Measurements from ENCODE around the gene CDT1.
A peak's percentile ranks its signal among the peaks of the same experiment; 100 is the strongest.

Gene CDT1

GRCh38 chr16:88805340-88805715, 1.7 kb downstream of the CDT1 start:
- DNase-seq (ENCODE audit: low read depth) = no peak

- no peak for DNase-seq (ENCODE audit: low read depth)
Observed at GRCh38 chr16:88805887-88806393, 2.4 kb downstream of the CDT1 start.

DNA sequence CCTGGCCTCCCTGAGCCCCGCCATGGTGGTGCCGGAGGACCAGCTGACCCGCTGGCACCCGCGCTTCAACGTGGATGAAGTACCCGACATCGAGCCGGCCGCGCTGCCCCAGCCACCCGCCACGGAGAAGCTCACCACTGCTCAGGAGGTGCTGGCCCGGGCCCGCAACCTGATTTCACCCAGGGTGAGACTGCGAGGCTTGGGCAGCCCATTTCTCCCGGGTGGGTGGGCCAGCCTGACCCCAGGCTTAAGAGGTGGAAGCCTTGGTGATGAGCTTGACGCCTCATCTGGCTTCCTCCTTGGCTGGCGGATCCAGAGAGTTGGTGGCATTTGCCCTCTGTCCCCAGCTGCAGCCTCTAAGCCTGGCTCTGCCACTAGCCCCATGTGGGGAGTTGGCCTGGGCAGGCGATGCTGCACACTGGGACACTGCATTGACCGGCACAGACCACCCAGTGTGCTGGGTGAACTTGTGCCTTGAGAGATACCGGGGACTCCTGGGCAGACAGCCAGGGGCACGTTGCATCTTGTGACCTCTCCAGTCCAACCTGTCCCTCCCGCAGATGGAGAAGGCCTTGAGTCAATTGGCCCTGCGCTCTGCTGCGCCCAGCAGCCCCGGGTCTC, 3.0 kb downstream of the CDT1 start:
- no peak for DNase-seq (ENCODE audit: low read depth)

DNA sequence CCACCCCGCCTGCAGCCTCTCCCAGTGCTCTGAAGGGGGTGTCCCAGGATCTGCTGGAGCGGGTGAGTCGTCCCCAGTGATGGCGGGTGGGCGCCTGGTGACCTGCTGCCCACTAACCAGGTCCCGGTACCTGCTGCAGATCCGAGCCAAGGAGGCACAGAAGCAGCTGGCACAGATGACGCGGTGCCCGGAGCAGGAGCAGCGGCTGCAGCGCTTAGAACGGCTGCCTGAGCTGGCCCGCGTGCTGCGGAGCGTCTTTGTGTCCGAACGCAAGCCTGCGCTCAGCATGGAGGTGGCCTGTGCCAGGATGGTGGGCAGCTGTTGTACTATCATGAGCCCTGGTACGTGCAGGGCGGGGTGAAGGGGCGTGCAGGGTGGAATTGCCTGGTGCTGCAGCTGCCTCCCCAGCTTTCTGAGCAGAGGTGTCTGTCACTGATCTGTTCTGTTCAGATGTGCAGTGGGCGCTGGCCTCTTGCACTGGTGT, 3.6 kb downstream of the CDT1 start:
- DNase-seq (ENCODE audit: low read depth) = no peak

DNA sequence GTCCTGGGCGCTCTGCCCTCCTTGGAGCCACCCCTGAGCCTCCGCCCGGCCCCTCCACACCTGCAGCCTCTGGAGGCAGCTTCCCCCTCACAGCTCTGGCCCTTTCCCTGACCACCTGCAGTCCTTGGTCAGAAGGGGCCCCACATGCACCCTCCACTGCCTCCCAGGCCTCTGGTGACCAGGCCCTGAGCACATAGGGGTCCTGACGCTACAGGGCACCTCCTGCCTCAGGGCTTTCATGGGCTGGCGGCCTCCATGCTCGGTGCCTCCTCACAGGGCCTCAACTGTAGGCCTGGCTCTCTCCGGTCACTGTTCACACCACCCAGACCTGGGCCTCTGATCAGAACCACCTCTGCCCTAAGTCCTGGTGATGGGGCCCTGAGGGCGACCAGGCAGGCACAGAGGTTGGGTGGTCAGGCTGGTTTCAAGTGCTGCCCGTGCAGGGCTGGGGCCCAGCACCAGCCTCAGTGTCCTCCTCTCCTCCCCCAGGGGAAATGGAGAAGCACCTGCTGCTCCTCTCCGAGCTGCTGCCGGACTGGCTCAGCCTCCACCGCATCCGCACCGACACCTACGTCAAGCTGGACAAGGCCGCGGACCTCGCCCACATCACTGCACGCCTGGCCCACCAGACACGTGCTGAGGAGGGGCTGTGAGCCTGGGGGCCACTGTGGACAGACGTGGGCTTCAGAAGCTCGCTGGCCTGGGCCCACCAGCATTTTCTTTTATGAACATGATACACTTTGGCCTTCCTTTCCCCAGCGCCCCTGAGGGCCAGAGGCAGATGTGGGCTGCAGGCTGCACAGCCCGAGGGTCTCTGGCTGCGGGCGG, 4.3 kb downstream of the CDT1 start:
- no peak for DNase-seq (ENCODE audit: low read depth)

GRCh38 chr16:88809068-88809675, 5.6 kb downstream of the CDT1 start:
- no peak for DNase-seq (ENCODE audit: low read depth)

- no peak for DNase-seq (ENCODE audit: low read depth)
Observed at GRCh38 chr16:88809676-88810165, 6.1 kb downstream of the CDT1 start.

DNA sequence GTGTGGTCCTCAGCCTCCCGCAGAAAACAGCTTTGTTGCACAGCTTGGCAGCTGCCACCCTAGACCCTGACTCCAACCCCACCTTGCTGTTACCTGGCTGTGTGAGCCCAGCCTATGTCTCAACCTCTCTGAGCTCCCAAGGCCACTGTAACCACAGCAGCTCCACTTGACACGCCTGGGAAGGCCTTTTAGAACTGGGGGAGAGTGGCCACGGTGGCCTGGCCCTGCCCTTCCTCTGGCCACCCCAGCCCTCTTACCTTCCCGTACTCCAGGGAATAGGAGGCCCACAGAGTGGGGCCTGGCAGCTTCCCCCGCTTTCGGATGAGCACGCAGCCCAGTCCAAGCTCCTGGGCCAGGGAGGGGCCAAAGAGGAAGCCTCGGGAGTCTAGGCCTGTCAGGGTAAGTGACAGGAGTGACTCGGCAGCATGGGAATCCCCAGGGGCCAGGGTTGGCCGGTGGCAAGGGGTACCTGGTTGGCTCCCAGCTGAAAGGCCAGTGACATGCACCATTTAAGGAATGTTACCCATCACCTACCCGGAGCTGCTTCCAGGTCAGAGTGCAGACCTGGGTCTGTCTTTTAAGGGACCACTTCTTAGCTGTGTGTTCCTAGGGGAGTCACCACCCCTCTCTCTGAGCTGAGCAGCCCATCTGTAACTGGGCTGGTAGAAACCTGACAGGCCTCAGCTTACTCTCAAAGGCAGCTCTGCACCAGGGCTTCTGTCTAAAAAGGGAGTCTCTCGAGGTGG, 6.8 kb downstream of the CDT1 start:
- DNase-seq (ENCODE audit: low read depth) = no peak

DNA sequence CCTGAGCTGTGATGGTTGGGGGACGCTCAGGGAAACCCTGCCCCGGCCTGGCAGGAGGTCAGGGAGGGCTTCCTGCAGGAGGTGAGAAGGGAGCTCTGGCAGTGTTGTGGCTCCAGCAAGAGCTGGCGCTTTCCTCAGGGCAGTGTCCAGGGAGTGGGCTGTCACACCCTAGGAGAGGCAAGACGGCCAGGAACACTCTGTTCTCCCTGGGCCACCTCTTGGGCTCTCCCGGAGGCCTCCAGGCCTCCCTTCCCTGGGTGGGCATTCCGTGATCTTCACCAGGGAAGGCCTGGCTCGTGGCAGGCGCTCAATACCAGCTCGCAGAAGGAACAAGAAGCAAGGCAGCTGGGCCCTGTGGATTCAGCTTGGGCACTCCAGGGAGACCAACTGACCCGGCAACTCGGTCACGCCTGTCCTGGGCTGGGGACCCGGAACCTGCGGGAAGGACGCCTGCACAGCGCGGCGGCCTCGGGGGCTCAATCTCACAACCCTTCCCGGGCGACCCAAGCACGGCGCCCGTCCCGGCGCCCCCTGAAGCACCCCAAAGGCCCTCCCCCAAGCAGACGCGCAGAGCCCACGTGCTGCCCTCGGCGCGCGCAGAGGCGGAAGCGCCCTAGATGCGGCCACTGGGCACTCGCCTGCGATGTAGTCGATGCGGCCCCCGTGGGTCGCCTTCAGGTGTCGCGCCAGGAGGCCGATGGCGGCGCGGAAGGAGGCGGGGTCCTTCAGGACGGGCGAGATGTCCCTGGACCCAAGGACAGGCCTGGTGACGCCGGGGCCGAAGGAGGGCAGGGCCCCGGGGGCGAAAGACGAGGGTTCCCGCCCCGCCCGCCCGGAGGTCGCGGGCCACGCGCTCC, 7.6 kb downstream of the CDT1 start:
- DNase-seq (ENCODE audit: low read depth) = peak; percentile 52

- peak; percentile 96 for DNase-seq (ENCODE audit: low read depth)
Observed at GRCh38 chr16:88811769-88812512, 8.4 kb downstream of the CDT1 start, which contains the start of gene APRT. Gene APRT, minus strand, starts transcription at chr16:88811928. Its CDS starts 29 bp downstream, at chr16:88811899.

GRCh38 chr16:88812513-88813268, 9.1 kb downstream of the CDT1 start:
- no peak for DNase-seq (ENCODE audit: low read depth)

- no peak for DNase-seq (ENCODE audit: low read depth)
Observed at GRCh38 chr16:88813269-88814143, 9.9 kb downstream of the CDT1 start.

- no peak for DNase-seq (ENCODE audit: low read depth)
Observed at GRCh38 chr16:88814144-88814502, 10.5 kb downstream of the CDT1 start.

DNA sequence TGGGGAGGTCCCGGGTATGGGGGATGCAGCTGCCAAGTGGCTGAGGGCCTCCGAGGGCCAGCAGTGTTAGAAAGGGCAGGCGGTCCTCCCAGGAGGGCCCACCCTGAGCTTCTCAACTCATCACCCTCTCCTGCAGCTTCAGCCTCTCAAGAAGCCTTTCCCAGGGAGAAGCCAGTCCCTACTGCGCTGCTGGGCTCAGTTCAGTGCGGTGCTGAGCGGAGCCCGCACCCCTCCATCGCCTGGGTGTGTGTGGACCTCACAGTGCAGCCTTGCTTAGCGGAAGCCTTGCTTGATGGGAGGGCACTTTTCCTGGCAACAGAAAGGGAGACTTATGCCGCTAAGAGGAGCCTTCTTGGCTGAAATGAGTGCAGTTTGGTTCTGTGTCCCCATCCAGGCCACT, 11.6 kb downstream of the CDT1 start:
- no peak for DNase-seq (ENCODE audit: low read depth)

DNA sequence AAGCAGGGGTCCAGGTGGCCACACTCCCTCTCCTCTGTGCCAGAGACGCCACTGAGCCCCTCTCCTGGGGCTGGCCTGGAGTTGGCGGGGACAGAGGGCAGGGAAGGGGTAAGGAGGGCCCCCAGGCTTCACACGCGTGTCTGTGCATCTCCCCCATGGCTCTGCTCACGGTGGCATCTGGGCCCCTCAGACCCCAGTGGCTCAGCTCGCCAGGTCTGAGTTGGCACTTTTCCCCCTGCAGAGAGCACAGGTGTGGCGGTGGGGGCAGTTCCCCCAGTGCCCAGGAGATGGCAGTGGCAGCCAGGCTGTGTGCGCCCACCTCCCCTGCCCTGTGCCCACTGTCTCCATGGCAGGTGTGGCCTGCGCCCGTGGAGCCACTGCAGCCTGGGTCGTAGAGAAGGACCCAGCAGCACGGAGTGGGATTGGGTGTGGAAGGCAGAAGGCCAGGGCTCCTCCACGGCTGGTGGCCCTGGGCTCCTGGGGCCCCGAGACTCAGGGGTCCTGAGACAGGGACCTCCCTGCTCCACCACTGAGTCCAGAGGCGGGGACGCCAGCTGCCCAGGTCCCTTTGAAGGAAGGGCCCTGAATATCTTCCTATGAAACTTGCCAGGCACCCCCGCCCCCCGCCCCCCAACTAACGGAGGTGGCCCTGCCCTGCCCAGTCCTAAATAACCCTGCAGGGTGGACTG, 12.5 kb downstream of the CDT1 start:
- DNase-seq (ENCODE audit: low read depth) = no peak

DNA sequence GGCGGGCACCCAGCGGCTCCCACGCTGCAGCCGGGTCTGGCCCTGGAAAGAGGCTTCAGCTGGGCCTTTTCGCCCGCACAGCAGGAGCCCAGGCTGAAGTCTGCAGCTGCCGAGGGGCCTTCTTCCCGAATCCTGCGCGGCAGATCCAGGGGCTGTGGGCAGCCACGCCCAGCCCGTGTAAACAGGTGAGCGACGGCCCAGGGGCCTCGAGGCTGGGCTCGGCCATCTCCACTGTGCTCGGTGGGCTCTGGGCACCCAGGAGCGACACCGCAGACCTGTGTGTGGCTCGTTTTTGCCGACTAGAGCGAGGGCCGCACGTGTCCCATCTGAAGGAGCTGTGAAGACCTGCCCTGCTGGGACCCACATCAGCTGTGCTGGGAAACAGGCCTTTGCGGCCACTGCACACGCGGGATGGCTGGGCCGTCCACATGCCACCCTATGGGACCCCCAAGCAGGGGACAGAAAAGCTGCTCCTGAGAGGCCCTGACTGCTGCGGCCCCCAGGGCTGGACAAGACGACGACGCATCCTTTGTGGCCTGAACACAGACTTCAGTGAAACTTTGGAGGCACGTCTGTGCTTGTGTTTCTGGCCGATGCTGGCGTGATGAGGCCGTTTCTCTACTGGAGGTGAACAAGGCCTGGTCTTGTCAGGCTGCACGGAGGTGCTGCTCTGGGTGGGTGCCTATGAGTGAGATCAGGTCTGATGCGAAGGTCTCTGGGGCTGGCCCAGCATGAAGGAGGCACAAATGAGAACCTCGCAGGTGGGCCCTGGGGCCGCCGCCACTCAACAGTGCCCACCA, 13.3 kb downstream of the CDT1 start:
- DNase-seq (ENCODE audit: low read depth) = no peak

Data from stimulated activated CD8-positive, alpha-beta memory T cell treated with anti-CD3 and anti-CD28 coated beads, Interleukin-7, amount 100 ng/mL, for 24 hours (primary cell).